Measurements from ENCODE around the gene IGSF22. TPM values are rescaled to one million over a fixed set of nuclear protein-coding genes. Genes with fewer than 3 reads are reported as not detected.
"Not testable (repeated sequence)": the region's sequence is repeated elsewhere in the genome, so short reads cannot be mapped to it uniquely, and the experiment has no call there.

The IGSF22 gene
- total and polyA plus RNA-seq, 4 experiments from 2014 or later, result 4.6 to 8.0 (median 5.6) TPM

DNA sequence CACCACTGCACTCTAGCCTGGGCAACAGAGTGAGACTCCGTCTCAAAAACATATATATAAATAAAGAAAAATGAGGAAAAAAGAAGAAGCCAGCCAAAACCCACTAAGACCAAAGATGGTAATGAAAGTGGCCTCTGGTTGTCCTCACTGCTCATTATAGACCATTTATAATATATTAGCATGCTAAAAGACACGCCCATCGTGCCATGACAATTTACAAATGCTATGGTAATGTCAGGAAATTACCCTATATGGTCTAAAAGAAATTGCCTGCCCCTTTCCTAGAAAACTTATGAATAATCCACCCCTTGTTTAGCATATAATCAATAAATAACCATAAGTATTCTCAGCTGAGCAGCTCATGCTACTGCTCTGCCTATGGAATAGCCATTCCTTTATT is 43.5 kb downstream of the IGSF22 start:
- Mint-ChIP-seq H3K27me3 (peaks cover 0 to 1% of the 10 kb centered on the region in 2 donors), H3K9me3 (no peaks in the 10 kb centered on the region), H3K36me3 (no peaks in the 10 kb centered on the region), H3K27ac (no peak overlapping the region), H3K4me3 (no peak overlapping the region), H3K4me1 (peaks cover 0 to 10% (median 1%) of the 10 kb centered on the region in 4 donors)
- no peak for DNase-seq
- Histone ChIP-seq H3K36me3 (ENCODE audit: insufficient read depth, low read length) (no peaks in the 10 kb centered on the region), H3K27me3 (ENCODE audit: insufficient read depth, low read length) (no peaks in the 10 kb centered on the region), H3K9me3 (ENCODE audit: control insufficient read depth in 1 of 2, low read length in 2 of 2) (no peaks in the 10 kb centered on the region), H3K4me1 (ENCODE audit: insufficient read depth, low read length) (no peaks in the 10 kb centered on the region), H3K27ac (ENCODE audit: low read depth, low read length) (no peak overlapping the region), H3K4me3 (ENCODE audit: low read length in 2 of 2) (no peak overlapping the region)
- ChIA-PET CTCF (ENCODE audit: partially characterized antibody) (interaction anchor here (1.3 kb wide), 1 partner anchor 48 kb away, joined by 3 read pairs; no protein-coding TSS in a partner anchor), POLR2A (ENCODE audit: partially characterized antibody) (interaction anchor here (0.5 to 1.0 kb wide), 2 partner anchors 16 to 178 kb away, joined by 3 read pairs; partner anchors contain the start of gene TMEM86A)
- intact Hi-C loops (cut with micrococcal nuclease), result no loop called here

DNA sequence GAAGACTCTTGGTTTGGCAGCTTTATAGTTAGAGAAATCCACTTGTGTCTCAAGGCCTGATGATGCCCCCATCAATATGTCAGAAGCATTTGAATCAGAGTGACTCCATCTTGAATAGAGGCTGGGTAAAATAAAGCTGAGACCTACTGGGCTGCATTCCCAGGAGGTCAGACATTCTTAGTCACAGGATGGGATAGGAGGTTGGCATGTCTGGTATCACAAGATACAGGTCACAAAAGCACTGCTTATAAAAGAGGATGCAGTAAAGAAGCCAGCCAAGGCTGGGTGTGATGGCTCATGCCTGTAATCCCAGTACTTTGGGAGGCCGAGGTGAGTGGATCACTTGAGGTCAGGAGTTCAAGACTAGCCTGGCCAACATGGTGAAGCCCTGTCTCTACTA is 44.0 kb downstream of the IGSF22 start:
- H3K4me1 ChIP-seq (ENCODE audit: insufficient read depth, low read length); H3K27ac Mint-ChIP-seq; H3K4me3 Mint-ChIP-seq; H3K36me3 Mint-ChIP-seq; H3K4me1 Mint-ChIP-seq; H3K27me3 ChIP-seq (ENCODE audit: insufficient read depth, low read length); H3K27ac ChIP-seq (ENCODE audit: low read depth, low read length); H3K9me3 ChIP-seq (ENCODE audit: control insufficient read depth in 1 of 2, low read length in 2 of 2); H3K9me3 Mint-ChIP-seq; H3K36me3 ChIP-seq (ENCODE audit: insufficient read depth, low read length); DNase-seq; H3K4me3 ChIP-seq (ENCODE audit: low read length in 2 of 2); H3K27me3 Mint-ChIP-seq; intact Hi-C loops (cut with micrococcal nuclease): not testable (repeated sequence)
- POLR2A ChIA-PET (ENCODE audit: partially characterized antibody), result interaction anchor here (0.5 to 1.0 kb wide), 2 partner anchors 16 to 177 kb away, joined by 3 read pairs; partner anchors contain the start of gene TMEM86A
- CTCF ChIA-PET (ENCODE audit: partially characterized antibody), result interaction anchor here (1.3 kb wide), 1 partner anchor 49 kb away, joined by 3 read pairs; no protein-coding TSS in a partner anchor

DNA sequence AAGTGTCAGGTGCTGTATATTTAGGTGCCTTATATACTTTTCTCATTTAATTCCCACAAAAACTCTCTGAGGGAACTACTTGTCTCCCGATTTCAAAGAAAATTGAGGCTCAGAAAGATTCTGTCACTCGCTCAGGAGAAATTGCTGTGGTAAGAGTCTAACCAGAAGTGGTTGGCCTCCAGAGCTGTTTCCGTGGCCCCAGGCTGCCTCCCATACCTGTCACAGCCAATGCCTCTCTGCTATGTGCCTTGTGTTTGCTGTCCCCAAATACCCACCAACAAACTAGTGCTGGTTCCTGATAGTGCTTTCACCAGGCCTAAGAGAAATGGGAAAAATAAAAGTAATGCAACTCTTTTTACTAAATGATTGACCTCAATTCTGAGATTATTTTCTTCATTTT is 48.4 kb downstream of the IGSF22 start:
- no peaks in the 10 kb centered on the region for H3K27me3 ChIP-seq (ENCODE audit: insufficient read depth, low read length)
- no peaks in the 10 kb centered on the region for H3K9me3 ChIP-seq (ENCODE audit: control insufficient read depth in 1 of 2, low read length in 2 of 2)
- POLR2A ChIA-PET (ENCODE audit: partially characterized antibody), result no interaction called here
- H3K36me3 Mint-ChIP-seq, result no peaks in the 10 kb centered on the region
- H3K4me3 Mint-ChIP-seq, result no peak overlapping the region
- CTCF ChIA-PET (ENCODE audit: partially characterized antibody), result interaction anchor here (0.7 kb wide), 1 partner anchor 50 kb away, joined by 3 read pairs; no protein-coding TSS in a partner anchor
- H3K36me3 ChIP-seq (ENCODE audit: insufficient read depth, low read length), result no peaks in the 10 kb centered on the region
- no peak overlapping the region for H3K4me3 ChIP-seq (ENCODE audit: low read length in 2 of 2)
- peak overlapping the region in 1 of 7 donors; percentile 41 for H3K27ac Mint-ChIP-seq
- peaks cover 3 to 21% (median 9%) of the 10 kb centered on the region in 4 donors for H3K4me1 Mint-ChIP-seq
- H3K27me3 Mint-ChIP-seq, result peaks cover 0 to 1% of the 10 kb centered on the region in 2 donors
- intact Hi-C loops (cut with micrococcal nuclease), result no loop called here
- H3K9me3 Mint-ChIP-seq, result no peaks in the 10 kb centered on the region
- H3K4me1 ChIP-seq (ENCODE audit: insufficient read depth, low read length), result peaks cover 9% of the 10 kb centered on the region
- DNase-seq, result no peak
- H3K27ac ChIP-seq (ENCODE audit: low read depth, low read length), result no peak overlapping the region

DNA sequence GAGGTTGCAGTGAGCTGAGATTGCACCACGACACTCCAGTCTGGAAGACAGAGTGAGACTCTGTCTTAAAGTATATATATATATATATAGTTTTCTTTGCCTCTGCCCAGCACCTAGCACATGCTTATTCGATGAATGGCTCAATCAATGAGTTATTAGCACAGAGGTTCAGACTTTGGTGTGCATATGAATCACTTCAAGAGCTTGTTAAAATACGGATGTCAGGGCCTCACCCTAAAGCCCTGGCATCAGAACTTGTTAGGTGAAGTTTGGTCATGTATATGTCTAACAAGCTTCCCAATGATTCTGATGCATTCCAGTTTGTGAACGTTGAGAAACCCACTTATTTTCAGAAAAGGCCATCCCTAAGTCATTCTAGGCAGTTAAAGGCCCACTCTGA is 49.2 kb downstream of the IGSF22 start:
- H3K27me3 Mint-ChIP-seq, result peaks cover 0 to 1% of the 10 kb centered on the region in 2 donors
- Histone ChIP-seq H3K27ac (ENCODE audit: low read depth, low read length) (no peak overlapping the region), H3K4me3 (ENCODE audit: low read length in 2 of 2) (no peak overlapping the region), H3K9me3 (ENCODE audit: control insufficient read depth in 1 of 2, low read length in 2 of 2) (no peaks in the 10 kb centered on the region), H3K36me3 (ENCODE audit: insufficient read depth, low read length) (no peaks in the 10 kb centered on the region), H3K27me3 (ENCODE audit: insufficient read depth, low read length) (no peaks in the 10 kb centered on the region), H3K4me1 (ENCODE audit: insufficient read depth, low read length) (peaks cover 16% of the 10 kb centered on the region)
- ChIA-PET CTCF (ENCODE audit: partially characterized antibody) (interaction anchor here (0.7 to 1.0 kb wide), 3 partner anchors 11 to 113 kb away, joined by 3 read pairs; no protein-coding TSS in a partner anchor), POLR2A (ENCODE audit: partially characterized antibody) (interaction anchor here (1.0 to 1.2 kb wide), 2 partner anchors 9 to 29 kb away, joined by 3 read pairs; no protein-coding TSS in a partner anchor)
- no peak overlapping the region for H3K27ac Mint-ChIP-seq
- no peaks in the 10 kb centered on the region for H3K36me3 Mint-ChIP-seq
- H3K4me1 Mint-ChIP-seq, result peaks cover 7 to 25% (median 14%) of the 10 kb centered on the region in 4 donors
- DNase-seq, result no peak
- intact Hi-C loops (cut with micrococcal nuclease), result no loop called here
- no peak overlapping the region for H3K4me3 Mint-ChIP-seq
- no peaks in the 10 kb centered on the region for H3K9me3 Mint-ChIP-seq

DNA sequence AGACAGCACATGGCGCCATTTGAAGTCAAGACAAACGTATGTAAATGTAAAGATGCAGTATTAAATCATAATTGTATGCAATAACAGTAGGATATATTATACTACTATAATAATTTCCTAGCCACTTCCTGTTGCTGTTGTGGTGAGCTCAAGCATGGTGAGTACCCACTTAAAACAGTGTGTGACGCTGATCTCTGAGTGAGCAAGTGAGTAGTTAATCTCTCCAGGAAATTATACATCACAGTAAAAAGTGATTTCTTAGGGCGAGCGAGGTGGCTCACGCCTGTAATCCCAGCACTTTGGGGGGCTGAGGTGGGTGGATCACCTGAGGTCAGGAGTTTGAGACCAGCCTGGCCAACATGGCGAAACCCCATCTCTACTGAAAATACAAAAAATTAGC is 53.8 kb downstream of the IGSF22 start:
- not testable (repeated sequence) for H3K36me3 ChIP-seq (ENCODE audit: insufficient read depth, low read length); H3K27me3 ChIP-seq (ENCODE audit: insufficient read depth, low read length); H3K27me3 Mint-ChIP-seq; H3K9me3 ChIP-seq (ENCODE audit: control insufficient read depth in 1 of 2, low read length in 2 of 2); H3K36me3 Mint-ChIP-seq; H3K9me3 Mint-ChIP-seq
- ChIA-PET POLR2A (ENCODE audit: partially characterized antibody) (interaction anchor here (0.6 to 1.8 kb wide), 10 partner anchors 26 to 659 kb away, joined by 3 to 17 read pairs (median 6); partner anchors contain the start of genes LDHA, SERGEF, SPTY2D1 and TMEM86A), CTCF (ENCODE audit: partially characterized antibody) (interaction anchor here (0.6 to 3.1 kb wide), 6 partner anchors 25 to 59 kb away, joined by 3 to 12 read pairs (median 4); no protein-coding TSS in a partner anchor)
- Histone ChIP-seq H3K27ac (ENCODE audit: low read depth, low read length) (peak overlapping the region; percentile 39), H3K4me1 (ENCODE audit: insufficient read depth, low read length) (peaks cover 43% of the 10 kb centered on the region), H3K4me3 (ENCODE audit: low read length in 2 of 2) (peak overlapping the region in 1 of 2 donors; percentile 19)
- H3K4me1 Mint-ChIP-seq, result peaks cover 18 to 56% (median 42%) of the 10 kb centered on the region in 4 donors
- peak; percentile 77 to 85 (median 81) for DNase-seq
- H3K4me3 Mint-ChIP-seq, result peak overlapping the region; percentile 77 to 92 (median 84)
- intact Hi-C loops (cut with micrococcal nuclease), result loop anchor here (1.0 kb wide), 3 partner anchors 26 to 60 kb away; partner anchors contain the start of genes SPTY2D1 and TMEM86A
- H3K27ac Mint-ChIP-seq, result peak overlapping the region; percentile 82 to 98 (median 96)

DNA sequence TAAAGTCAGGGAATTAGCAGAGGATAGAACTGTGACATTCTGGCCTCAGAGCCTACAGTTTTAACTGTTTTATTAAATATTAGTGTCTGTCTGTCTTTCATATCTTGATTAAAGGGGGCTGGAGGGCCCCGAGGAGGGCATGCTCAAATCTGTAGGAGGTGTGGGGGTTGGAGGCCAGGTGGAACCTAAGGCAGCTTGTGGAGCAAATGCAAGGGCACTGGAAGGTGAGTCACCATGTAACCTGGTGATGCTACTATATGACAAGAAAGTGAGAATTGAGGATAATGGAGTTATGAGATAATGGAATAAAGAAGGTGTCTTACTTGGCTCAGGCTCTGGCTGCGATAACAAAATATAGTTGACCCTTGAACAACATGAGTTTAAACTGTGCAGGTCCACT is 54.7 kb downstream of the IGSF22 start:
- intact Hi-C loops (cut with micrococcal nuclease), result no loop called here
- CTCF ChIA-PET (ENCODE audit: partially characterized antibody), result no interaction called here
- Histone ChIP-seq H3K4me1 (ENCODE audit: insufficient read depth, low read length) (peaks cover 43% of the 10 kb centered on the region), H3K4me3 (ENCODE audit: low read length in 2 of 2) (no peak overlapping the region), H3K27ac (ENCODE audit: low read depth, low read length) (no peak overlapping the region), H3K9me3 (ENCODE audit: control insufficient read depth in 1 of 2, low read length in 2 of 2) (no peaks in the 10 kb centered on the region), H3K36me3 (ENCODE audit: insufficient read depth, low read length) (no peaks in the 10 kb centered on the region), H3K27me3 (ENCODE audit: insufficient read depth, low read length) (no peaks in the 10 kb centered on the region)
- H3K27me3 Mint-ChIP-seq, result no peaks in the 10 kb centered on the region
- H3K27ac Mint-ChIP-seq, result peak overlapping the region; percentile 50 to 92 (median 88)
- H3K9me3 Mint-ChIP-seq, result no peaks in the 10 kb centered on the region
- no peaks in the 10 kb centered on the region for H3K36me3 Mint-ChIP-seq
- POLR2A ChIA-PET (ENCODE audit: partially characterized antibody), result interaction anchor here (1.1 to 1.6 kb wide), 2 partner anchors 35 to 53 kb away, joined by 6 to 7 read pairs; no protein-coding TSS in a partner anchor
- H3K4me3 Mint-ChIP-seq, result peak overlapping the region in 6 of 8 donors; percentile 17 to 84 (median 66)
- DNase-seq, result no peak
- H3K4me1 Mint-ChIP-seq, result peaks cover 21 to 62% (median 44%) of the 10 kb centered on the region in 4 donors

DNA sequence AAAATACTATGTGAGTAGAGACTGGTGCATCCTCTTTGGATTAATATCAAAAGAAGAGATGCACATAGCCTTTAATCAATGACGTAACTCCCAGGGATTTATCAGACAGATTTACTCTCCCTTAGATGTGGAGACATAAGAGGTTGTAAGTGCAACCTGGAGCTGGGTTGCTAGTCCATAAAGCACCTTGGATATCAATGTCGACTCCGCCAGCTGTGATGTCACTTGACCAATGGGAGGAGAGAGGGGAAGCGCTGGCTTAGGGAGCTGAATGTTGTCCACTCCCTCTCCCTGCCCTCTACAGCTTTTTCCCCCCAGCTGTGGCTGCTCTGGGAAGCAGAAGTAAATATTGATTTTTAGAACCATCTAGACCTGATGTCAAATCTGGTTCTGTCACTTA is 56.3 kb downstream of the IGSF22 start:
- H3K36me3 ChIP-seq (ENCODE audit: insufficient read depth, low read length), result no peaks in the 10 kb centered on the region
- H3K9me3 ChIP-seq (ENCODE audit: control insufficient read depth in 1 of 2, low read length in 2 of 2), result no peaks in the 10 kb centered on the region
- Mint-ChIP-seq H3K27ac (peak overlapping the region in 5 of 7 donors; percentile 3 to 91 (median 65)), H3K9me3 (no peaks in the 10 kb centered on the region), H3K4me3 (peak overlapping the region in 4 of 8 donors; percentile 15 to 69 (median 64)), H3K27me3 (no peaks in the 10 kb centered on the region), H3K4me1 (peaks cover 27 to 76% (median 52%) of the 10 kb centered on the region in 4 donors), H3K36me3 (no peaks in the 10 kb centered on the region)
- peaks cover 47% of the 10 kb centered on the region for H3K4me1 ChIP-seq (ENCODE audit: insufficient read depth, low read length)
- no peaks in the 10 kb centered on the region for H3K27me3 ChIP-seq (ENCODE audit: insufficient read depth, low read length)
- peak in 1 of 5 donors; percentile 38 for DNase-seq
- no peak overlapping the region for H3K4me3 ChIP-seq (ENCODE audit: low read length in 2 of 2)
- no peak overlapping the region for H3K27ac ChIP-seq (ENCODE audit: low read depth, low read length)
- intact Hi-C loops (cut with micrococcal nuclease), result no loop called here
- ChIA-PET POLR2A (ENCODE audit: partially characterized antibody) (interaction anchor here (1.0 to 2.6 kb wide), 4 partner anchors 29 to 143 kb away, joined by 3 to 9 read pairs (median 5); partner anchors contain the start of genes SPTY2D1, TMEM86A and TSG101), CTCF (ENCODE audit: partially characterized antibody) (interaction anchor here (1.0 to 1.3 kb wide), 3 partner anchors 36 to 52 kb away, joined by 3 to 6 read pairs (median 3); no protein-coding TSS in a partner anchor)

All from CD4-positive, alpha-beta memory T cell (primary cell).